Measurements from ENCODE around the gene DOK1. TPM values are rescaled to one million over a fixed set of nuclear protein-coding genes. Genes with fewer than 3 reads are reported as not detected.

Gene DOK1
- total RNA-seq, 1 donor from 2014 or later = 19.3 TPM

GRCh38 chr2:74540291-74540690 is 14.2 kb upstream of the DOK1 start:
- Mint-ChIP-seq H3K27me3 (ENCODE audit: low read depth, unreplicated experiment) (peaks cover 3% of the 10 kb centered on the region), H3K4me1 (ENCODE audit: low read depth, unreplicated experiment) (peaks cover 3% of the 10 kb centered on the region), H3K27ac (ENCODE audit: unreplicated experiment) (no peak overlapping the region), H3K36me3 (ENCODE audit: low read depth, unreplicated experiment) (no peaks in the 10 kb centered on the region), H3K4me3 (ENCODE audit: unreplicated experiment) (no peak overlapping the region), H3K9me3 (ENCODE audit: unreplicated experiment) (no peaks in the 10 kb centered on the region)
- Histone ChIP-seq H3K4me2 (ENCODE audit: low read length) (no peak overlapping the region), H4K20me1 (ENCODE audit: insufficient read depth, low read length) (no peaks in the 10 kb centered on the region), H3K36me3 (ENCODE audit: insufficient read depth, low read length) (no peaks in the 10 kb centered on the region), H3K9ac (ENCODE audit: low read length) (no peak overlapping the region), H2AFZ (ENCODE audit: low read depth, low read length) (no peak overlapping the region), H3K27ac (ENCODE audit: low read depth, low read length) (no peak overlapping the region), H3K27me3 (ENCODE audit: insufficient read depth, low read length) (no peaks in the 10 kb centered on the region), H3K9me3 (ENCODE audit: insufficient read depth, low read depth, low read length) (no peaks in the 10 kb centered on the region), H3K79me2 (ENCODE audit: insufficient read depth, low read length) (no peaks in the 10 kb centered on the region), H3K4me3 (ENCODE audit: insufficient read depth, low read depth, low read length) (no peak overlapping the region), H3K4me1 (ENCODE audit: insufficient read depth, low read length) (no peaks in the 10 kb centered on the region)
- FAIRE-seq = no peak
- TF ChIP-seq EZH2 (IDR thresholded peaks at IDR 0.05; ENCODE audit: insufficient read depth, low read length) (no peak), CTCF (IDR thresholded peaks at IDR 0.05; ENCODE audit: insufficient read depth, low read depth, low read length) (no peak)
- no peak for DNase-seq (ENCODE audit: low read depth)

GRCh38 chr2:74542978-74543377 is 11.5 kb upstream of the DOK1 start:
- H3K4me3 Mint-ChIP-seq (ENCODE audit: unreplicated experiment) = no peak overlapping the region
- no peak for FAIRE-seq

More at GRCh38 chr2:74542978-74543377, 11.5 kb upstream of the DOK1 start:
- no peaks in the 10 kb centered on the region for H3K27me3 ChIP-seq (ENCODE audit: insufficient read depth, low read length)
- Mint-ChIP-seq H3K4me1 (ENCODE audit: low read depth, unreplicated experiment) (no peaks in the 10 kb centered on the region), H3K27me3 (ENCODE audit: low read depth, unreplicated experiment) (peaks cover 3% of the 10 kb centered on the region), H3K27ac (ENCODE audit: unreplicated experiment) (no peak overlapping the region), H3K36me3 (ENCODE audit: low read depth, unreplicated experiment) (peaks cover 2% of the 10 kb centered on the region), H3K9me3 (ENCODE audit: unreplicated experiment) (no peaks in the 10 kb centered on the region)
- DNase-seq (ENCODE audit: low read depth) = no peak
- no peaks in the 10 kb centered on the region for H3K36me3 ChIP-seq (ENCODE audit: insufficient read depth, low read length)
- H3K27ac ChIP-seq (ENCODE audit: low read depth, low read length) = no peak overlapping the region
- H3K9me3 ChIP-seq (ENCODE audit: insufficient read depth, low read depth, low read length) = no peaks in the 10 kb centered on the region
- no peak overlapping the region for H2AFZ ChIP-seq (ENCODE audit: low read depth, low read length)
- no peak overlapping the region for H3K4me3 ChIP-seq (ENCODE audit: insufficient read depth, low read depth, low read length)
- H4K20me1 ChIP-seq (ENCODE audit: insufficient read depth, low read length) = no peaks in the 10 kb centered on the region
- no peak overlapping the region for H3K4me2 ChIP-seq (ENCODE audit: low read length)
- H3K79me2 ChIP-seq (ENCODE audit: insufficient read depth, low read length) = no peaks in the 10 kb centered on the region
- no peaks in the 10 kb centered on the region for H3K4me1 ChIP-seq (ENCODE audit: insufficient read depth, low read length)
- H3K9ac ChIP-seq (ENCODE audit: low read length) = no peak overlapping the region
- TF ChIP-seq CTCF (IDR thresholded peaks at IDR 0.05; ENCODE audit: insufficient read depth, low read depth, low read length) = no peak
- no peak for TF ChIP-seq EZH2 (IDR thresholded peaks at IDR 0.05; ENCODE audit: insufficient read depth, low read length)
